NB4 (cell line): ENCODE measurements around the gene SPINK13.

ENCODE experiments used
- DNase-seq: peaks from one replicate; pipeline ENCODE4 v3.0.0; 2010; ENCODE audit warnings: low read depth
- H3K4me3 ChIP-seq: one replicate; pipeline ENCODE4 v1.5.1; 2011; ENCODE audit warnings: mild to moderate bottlenecking, low read depth, low read length, moderate library complexity
- MYC ChIP-seq: IDR thresholded peaks from 2 replicates; pipeline ENCODE4 v1.6.1; 2011; ENCODE audit warnings: low read depth, low read length
- POLR2A ChIP-seq: IDR thresholded peaks from 2 replicates; pipeline ENCODE4 v1.6.1; 2011; ENCODE audit warnings: mild to moderate bottlenecking; ENCODE audit not compliant: insufficient read length; ENCODE audit errors: extremely low read depth
- TF ChIP-seq, protein P1 (sequence below): IDR thresholded peaks from one replicate; pipeline ENCODE4 v1.5.1; 2012; ENCODE audit warnings: low read depth, low read length
- TF ChIP-seq, protein P2 (sequence below): IDR thresholded peaks from 2 replicates; pipeline ENCODE4 v1.6.1; 2011; ENCODE audit warnings: low read depth, low read length

The SPINK13 gene

DNA sequence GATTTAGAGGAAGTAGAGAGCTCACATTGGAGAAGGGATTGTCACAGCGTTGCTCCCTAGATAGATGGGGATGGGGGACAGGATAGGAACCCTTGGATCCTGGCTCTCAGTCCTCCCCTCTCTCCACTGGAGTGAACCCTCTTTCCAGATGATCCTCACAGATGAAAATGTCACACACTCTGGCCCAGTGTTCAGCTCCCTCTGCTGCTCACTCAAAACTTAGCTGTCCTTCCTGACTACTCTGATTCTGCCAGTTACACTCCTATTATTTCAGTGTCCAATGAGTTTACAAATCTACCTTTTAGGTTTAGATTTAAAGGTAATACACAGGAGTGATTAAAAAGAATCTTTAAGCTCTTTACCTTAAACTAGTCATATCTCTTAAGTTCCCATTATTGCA, 37.9 kb downstream of the SPINK13 start:
- TF ChIP-seq POLR2A (no peak), MYC (no peak)
- TF ChIP-seq, protein P1, sequence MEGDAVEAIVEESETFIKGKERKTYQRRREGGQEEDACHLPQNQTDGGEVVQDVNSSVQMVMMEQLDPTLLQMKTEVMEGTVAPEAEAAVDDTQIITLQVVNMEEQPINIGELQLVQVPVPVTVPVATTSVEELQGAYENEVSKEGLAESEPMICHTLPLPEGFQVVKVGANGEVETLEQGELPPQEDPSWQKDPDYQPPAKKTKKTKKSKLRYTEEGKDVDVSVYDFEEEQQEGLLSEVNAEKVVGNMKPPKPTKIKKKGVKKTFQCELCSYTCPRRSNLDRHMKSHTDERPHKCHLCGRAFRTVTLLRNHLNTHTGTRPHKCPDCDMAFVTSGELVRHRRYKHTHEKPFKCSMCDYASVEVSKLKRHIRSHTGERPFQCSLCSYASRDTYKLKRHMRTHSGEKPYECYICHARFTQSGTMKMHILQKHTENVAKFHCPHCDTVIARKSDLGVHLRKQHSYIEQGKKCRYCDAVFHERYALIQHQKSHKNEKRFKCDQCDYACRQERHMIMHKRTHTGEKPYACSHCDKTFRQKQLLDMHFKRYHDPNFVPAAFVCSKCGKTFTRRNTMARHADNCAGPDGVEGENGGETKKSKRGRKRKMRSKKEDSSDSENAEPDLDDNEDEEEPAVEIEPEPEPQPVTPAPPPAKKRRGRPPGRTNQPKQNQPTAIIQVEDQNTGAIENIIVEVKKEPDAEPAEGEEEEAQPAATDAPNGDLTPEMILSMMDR: no peak
- TF ChIP-seq, protein P2, sequence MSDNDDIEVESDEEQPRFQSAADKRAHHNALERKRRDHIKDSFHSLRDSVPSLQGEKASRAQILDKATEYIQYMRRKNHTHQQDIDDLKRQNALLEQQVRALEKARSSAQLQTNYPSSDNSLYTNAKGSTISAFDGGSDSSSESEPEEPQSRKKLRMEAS: no peak
- no peak overlapping the region for H3K4me3 ChIP-seq
- no peak for DNase-seq

DNA sequence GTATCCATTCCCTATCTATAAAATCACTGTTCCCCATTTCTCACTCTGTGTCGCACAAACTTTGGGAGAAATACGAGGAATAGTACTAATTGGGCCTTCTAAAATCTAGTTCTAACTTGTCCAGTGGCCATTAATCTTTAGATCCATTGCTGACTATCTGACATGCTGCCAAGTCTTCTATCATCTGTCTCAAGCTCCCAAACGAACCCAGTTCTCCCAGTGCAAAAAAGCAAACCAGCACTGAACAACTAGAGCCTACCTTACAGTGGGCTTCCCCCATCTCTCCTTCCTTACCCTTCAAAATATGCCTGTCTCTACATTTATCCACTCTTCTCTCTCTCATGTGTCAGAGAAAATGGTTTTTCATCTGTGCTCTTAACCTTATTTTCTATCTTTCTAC, 40.4 kb downstream of the SPINK13 start:
- TF ChIP-seq POLR2A: no peak
- no peak for TF ChIP-seq MYC
- TF ChIP-seq, protein P1: no peak
- TF ChIP-seq, protein P2: no peak
- H3K4me3 ChIP-seq: no peak overlapping the region
- DNase-seq: no peak

DNA sequence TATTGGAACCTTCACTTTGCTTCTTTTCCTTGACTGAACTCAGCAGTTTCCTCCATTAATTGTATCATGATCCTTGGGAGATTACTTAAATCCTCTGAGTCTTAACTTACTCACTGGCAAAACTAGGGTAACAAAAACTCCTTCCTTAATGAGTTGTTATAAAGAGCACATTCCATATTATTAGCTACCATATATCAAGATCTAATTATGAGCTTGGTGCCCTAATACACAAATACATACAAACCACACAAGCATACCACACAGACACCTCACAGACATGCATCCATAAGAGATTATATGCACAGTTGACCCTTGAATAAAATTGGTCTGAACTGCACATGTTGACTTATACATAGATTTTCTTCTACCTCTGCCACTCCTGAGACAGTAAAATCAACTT, 41.2 kb downstream of the SPINK13 start:
- DNase-seq: no peak
- no peak for TF ChIP-seq MYC
- TF ChIP-seq POLR2A: no peak
- TF ChIP-seq, protein P1: no peak
- TF ChIP-seq, protein P2: no peak
- H3K4me3 ChIP-seq: no peak overlapping the region

DNA sequence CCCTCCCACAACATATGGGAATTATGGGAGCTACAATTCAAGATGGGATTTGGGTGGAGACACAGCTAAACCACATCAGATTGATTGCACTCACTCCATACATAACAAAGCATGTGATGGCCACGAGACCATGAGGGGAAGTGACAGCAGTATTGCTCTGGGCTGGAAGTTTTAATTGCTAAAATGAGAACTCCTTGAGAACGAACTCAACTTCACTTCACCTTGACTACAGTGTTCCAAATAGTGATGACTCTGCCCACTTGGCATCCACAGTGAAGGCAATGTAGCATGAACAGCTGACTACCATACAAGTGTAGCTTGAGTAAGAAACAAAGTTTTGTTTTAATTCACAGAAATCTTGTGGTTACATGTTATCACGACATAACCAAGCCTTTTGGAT, 42.9 kb downstream of the SPINK13 start:
- DNase-seq: no peak
- H3K4me3 ChIP-seq: no peak overlapping the region
- TF ChIP-seq, protein P1: no peak
- TF ChIP-seq, protein P2: no peak
- TF ChIP-seq MYC (no peak), POLR2A (no peak)

DNA sequence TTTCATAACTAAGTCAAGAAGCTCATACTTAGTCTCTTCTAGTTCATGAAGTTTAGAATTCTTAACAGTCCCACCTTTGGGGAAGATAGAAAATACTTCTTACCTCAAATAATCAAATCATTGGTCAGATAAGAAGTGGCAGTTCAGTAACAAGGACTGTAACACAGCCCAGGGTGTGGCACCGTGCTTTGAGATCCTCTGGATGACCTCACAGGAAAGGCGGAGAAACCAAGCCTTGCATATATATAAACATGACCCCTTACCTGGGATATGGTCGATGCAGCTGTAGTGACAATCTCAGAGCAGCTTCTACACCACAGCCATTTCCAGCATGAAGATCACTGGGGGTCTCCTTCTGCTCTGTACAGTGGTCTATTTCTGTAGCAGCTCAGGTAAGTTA, 43.6 kb downstream of the SPINK13 start, which contains the start of gene SPINK7:
Gene SPINK7 (plus strand): TSS at position 271 of the 400 bp plus-strand sequence. CDS start 61 bp downstream, at position 332.
- DNase-seq: no peak
- no peak within 1 kb of the TSS for H3K4me3 ChIP-seq
- no peak for TF ChIP-seq POLR2A
- no peak for TF ChIP-seq MYC
- TF ChIP-seq, protein P2: no peak
- TF ChIP-seq, protein P1: no peak

DNA sequence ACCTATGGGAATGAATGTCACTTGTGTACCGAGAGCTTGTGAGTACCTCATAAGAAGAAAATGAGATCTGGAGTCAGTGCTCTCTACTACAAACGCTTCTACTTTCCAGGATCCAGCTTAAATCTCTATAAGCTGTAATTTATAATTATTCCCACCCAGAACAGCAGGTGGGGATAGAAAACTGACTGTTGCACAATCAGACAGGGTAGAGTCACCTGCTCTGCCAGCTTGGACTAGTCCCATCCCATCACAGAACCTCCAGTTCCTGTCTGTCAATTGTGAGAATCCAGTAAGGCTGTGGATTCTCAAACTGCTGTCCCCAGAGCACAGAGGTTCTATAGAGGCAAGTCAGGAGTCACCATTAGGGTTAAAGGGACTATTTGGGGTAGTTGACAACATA, 45.6 kb downstream of the SPINK13 start:
- DNase-seq: no peak
- TF ChIP-seq, protein P1: no peak
- TF ChIP-seq MYC (no peak), POLR2A (no peak)
- TF ChIP-seq, protein P2: no peak
- H3K4me3 ChIP-seq: no peak overlapping the region
